NCI-H1092 (cell line): ENCODE results near the gene PATJ.
"Not testable (repeated sequence)": the region's sequence is repeated elsewhere in the genome, so short reads cannot be mapped to it uniquely, and the experiment has no call there.

ENCODE experiments used
- DNase-seq: peaks from one replicate; lab custom pipeline; 2025; lab: John Stamatoyannopoulos, UW

The PATJ gene

GRCh38 chr1:61887931-61888564 lies 145.8 kb downstream of the PATJ start:
- DNase-seq = no peak

- DNase-seq = no peak
These were observed 146.5 kb downstream of the PATJ start for GRCh38 chr1:61888808-61889207.

GRCh38 chr1:61890435-61890834 lies 148.2 kb downstream of the PATJ start:
- not testable (repeated sequence) for DNase-seq

- no peak for DNase-seq
These were observed 150.7 kb downstream of the PATJ start for GRCh38 chr1:61892977-61893376.

GRCh38 chr1:61894296-61894695 lies 152.0 kb downstream of the PATJ start:
- DNase-seq = not testable (repeated sequence)

GRCh38 chr1:61895175-61895574 lies 152.9 kb downstream of the PATJ start:
- DNase-seq = no peak

GRCh38 chr1:61898658-61899057 lies 156.4 kb downstream of the PATJ start:
- no peak for DNase-seq

GRCh38 chr1:61904354-61904753 lies 162.1 kb downstream of the PATJ start:
- no peak for DNase-seq

GRCh38 chr1:61907102-61907501 lies 164.8 kb downstream of the PATJ start:
- no peak for DNase-seq

- no peak for DNase-seq
These were observed 167.8 kb downstream of the PATJ start for GRCh38 chr1:61910035-61910434.

- DNase-seq = no peak
These were observed 172.7 kb downstream of the PATJ start for GRCh38 chr1:61914823-61915482.

- DNase-seq = no peak
These were observed 179.2 kb downstream of the PATJ start for GRCh38 chr1:61921435-61921834.

- no peak for DNase-seq
These were observed 180.7 kb downstream of the PATJ start for GRCh38 chr1:61922950-61923480.

- DNase-seq = no peak
These were observed 183.5 kb downstream of the PATJ start for GRCh38 chr1:61925591-61926298.

GRCh38 chr1:61926597-61926996 lies 184.3 kb downstream of the PATJ start:
- DNase-seq = no peak

- no peak for DNase-seq
These were observed 187.9 kb downstream of the PATJ start for GRCh38 chr1:61930116-61930645.

- no peak for DNase-seq
These were observed 189.5 kb downstream of the PATJ start for GRCh38 chr1:61931587-61932279.

GRCh38 chr1:61935516-61935915 lies 193.2 kb downstream of the PATJ start:
- no peak for DNase-seq

- DNase-seq = no peak
These were observed 194.6 kb downstream of the PATJ start for GRCh38 chr1:61936839-61937238.

GRCh38 chr1:61941794-61942193 lies 199.5 kb downstream of the PATJ start:
- DNase-seq = no peak

- no peak for DNase-seq
These were observed 200.6 kb downstream of the PATJ start for GRCh38 chr1:61942856-61943255.

GRCh38 chr1:61948685-61949084 lies 206.4 kb downstream of the PATJ start:
- not testable (repeated sequence) for DNase-seq
